GM19455 (cell line): ENCODE measurements around the gene MYL6.
"Not testable (repeated sequence)": the region's sequence is repeated elsewhere in the genome, so short reads cannot be mapped to it uniquely, and the experiment has no call there.

Experiments
- ATAC-seq: cut with Tn5 transposase; IDR thresholded peaks from one replicate; pipeline ENCODE4 v1.9.1; 2021; ENCODE audit not compliant: unreplicated experiment

MYL6 gene

GRCh38 chr12:56189099-56189917 is 31.1 kb downstream of the MYL6 start, which contains the start of gene SMARCC2:
Gene SMARCC2, minus strand, starts transcription at chr12:56189483. Its CDS starts 22 bp downstream, at chr12:56189461.
- peak; percentile 73 for ATAC-seq

- ATAC-seq, result peak; percentile 30
Measured at GRCh38 chr12:56189918-56190694, 31.9 kb downstream of the MYL6 start.

- no peak for ATAC-seq
Measured at GRCh38 chr12:56190695-56191155, 32.6 kb downstream of the MYL6 start.

- no peak for ATAC-seq
Measured at GRCh38 chr12:56192582-56192981, 34.4 kb downstream of the MYL6 start.

- no peak for ATAC-seq
Measured at GRCh38 chr12:56193025-56193578, 34.9 kb downstream of the MYL6 start.

GRCh38 chr12:56196818-56197550 is 38.8 kb downstream of the MYL6 start:
- ATAC-seq, result not testable (repeated sequence)

GRCh38 chr12:56197921-56198635 is 39.9 kb downstream of the MYL6 start:
- ATAC-seq, result no peak

- ATAC-seq, result no peak
Measured at GRCh38 chr12:56198836-56199235, 40.7 kb downstream of the MYL6 start.

- ATAC-seq, result no peak
Measured at GRCh38 chr12:56202366-56202765, 44.2 kb downstream of the MYL6 start.

- no peak for ATAC-seq
Measured at GRCh38 chr12:56202838-56203237, 44.7 kb downstream of the MYL6 start.

- no peak for ATAC-seq
Measured at GRCh38 chr12:56204275-56204674, 46.1 kb downstream of the MYL6 start.

GRCh38 chr12:56205445-56205844 is 47.3 kb downstream of the MYL6 start:
- ATAC-seq, result no peak

GRCh38 chr12:56206452-56207166 is 48.5 kb downstream of the MYL6 start:
- ATAC-seq, result no peak

- no peak for ATAC-seq
Measured at GRCh38 chr12:56208006-56208405, 49.8 kb downstream of the MYL6 start.
